OCI-LY7 (cell line): ENCODE results near the gene FOXK1.

Experiments used
- EZH2phosphoT487 ChIP-seq: fragments of 200-600 bp; sonication (generic); IDR thresholded peaks from 2 replicates; pipeline ENCODE4 v1.6.1; 2018; ENCODE audit warnings: low read depth, borderline replicate concordance, mild to moderate bottlenecking, mixed run types, antibody characterized with exemption, low read length, moderate library complexity, mixed read lengths
- TF ChIP-seq, protein P1 (sequence below): fragments of 200-600 bp; sonication (generic); conservative IDR thresholded peaks from 2 replicates; pipeline ENCODE4 v1.5.1; 2014; ENCODE audit warnings: mild to moderate bottlenecking, antibody characterized with exemption, low read length, moderate library complexity, mixed read lengths

DNA sequence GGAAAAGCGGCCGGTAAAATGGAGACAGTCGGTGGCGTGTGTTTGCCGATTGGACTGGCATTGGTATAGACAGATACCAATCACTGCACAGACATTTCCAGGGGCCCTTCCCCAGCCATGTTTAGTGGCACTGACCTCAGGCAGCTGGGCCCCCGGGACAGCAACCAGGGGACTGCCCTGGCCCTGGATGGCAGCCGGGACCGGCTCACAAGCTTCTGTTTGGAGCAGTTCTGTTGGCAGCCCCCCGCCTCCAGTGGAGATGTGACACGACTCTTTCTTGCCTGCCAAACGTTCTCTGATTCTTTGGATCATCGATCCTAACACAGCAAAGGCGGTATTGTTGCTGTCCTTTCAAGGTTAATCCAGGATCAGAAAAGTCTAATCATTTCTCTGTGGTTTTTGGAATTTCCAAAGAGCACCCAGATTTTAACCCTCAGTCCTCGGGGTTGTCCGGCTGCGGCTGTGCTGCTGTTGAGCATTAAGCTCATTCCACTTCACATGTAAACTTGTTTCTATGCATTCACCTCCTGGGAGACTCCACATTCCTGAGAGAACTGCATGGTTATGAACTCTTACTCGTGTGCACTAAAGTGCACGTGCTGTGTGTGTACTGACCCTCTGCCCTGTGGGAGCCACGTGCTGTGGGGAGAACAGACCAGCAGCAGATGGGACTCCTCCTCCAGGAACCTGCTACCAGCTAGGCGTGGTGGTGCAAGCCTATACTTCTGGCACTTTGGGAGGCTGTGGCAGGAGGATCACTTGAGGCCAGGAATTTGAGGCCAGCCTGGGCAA, 46.0 kb downstream of the FOXK1 start:
- TF ChIP-seq, protein P1, sequence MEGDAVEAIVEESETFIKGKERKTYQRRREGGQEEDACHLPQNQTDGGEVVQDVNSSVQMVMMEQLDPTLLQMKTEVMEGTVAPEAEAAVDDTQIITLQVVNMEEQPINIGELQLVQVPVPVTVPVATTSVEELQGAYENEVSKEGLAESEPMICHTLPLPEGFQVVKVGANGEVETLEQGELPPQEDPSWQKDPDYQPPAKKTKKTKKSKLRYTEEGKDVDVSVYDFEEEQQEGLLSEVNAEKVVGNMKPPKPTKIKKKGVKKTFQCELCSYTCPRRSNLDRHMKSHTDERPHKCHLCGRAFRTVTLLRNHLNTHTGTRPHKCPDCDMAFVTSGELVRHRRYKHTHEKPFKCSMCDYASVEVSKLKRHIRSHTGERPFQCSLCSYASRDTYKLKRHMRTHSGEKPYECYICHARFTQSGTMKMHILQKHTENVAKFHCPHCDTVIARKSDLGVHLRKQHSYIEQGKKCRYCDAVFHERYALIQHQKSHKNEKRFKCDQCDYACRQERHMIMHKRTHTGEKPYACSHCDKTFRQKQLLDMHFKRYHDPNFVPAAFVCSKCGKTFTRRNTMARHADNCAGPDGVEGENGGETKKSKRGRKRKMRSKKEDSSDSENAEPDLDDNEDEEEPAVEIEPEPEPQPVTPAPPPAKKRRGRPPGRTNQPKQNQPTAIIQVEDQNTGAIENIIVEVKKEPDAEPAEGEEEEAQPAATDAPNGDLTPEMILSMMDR = no peak
- TF ChIP-seq EZH2phosphoT487 = no peak
